Measurements from ENCODE around the gene PWWP2B. TPM values are rescaled to one million over a fixed set of nuclear protein-coding genes. Genes with fewer than 3 reads are reported as not detected.
A peak's percentile ranks its signal among the peaks of the same experiment; 100 is the strongest.

The PWWP2B gene
- total RNA-seq, 2 experiments from 2014 or later = 6.9 to 12.8 TPM

- no peaks in the 10 kb centered on the region for H3K27me3 Mint-ChIP-seq
- no peak for DNase-seq
- no peaks in the 10 kb centered on the region for H3K9me3 Mint-ChIP-seq (ENCODE audit: low read depth)
- CTCF ChIA-PET = no interaction called here
- H3K36me3 Mint-ChIP-seq = peaks cover 4% of the 10 kb centered on the region
- H3K4me1 Mint-ChIP-seq = peaks cover 9% of the 10 kb centered on the region
- no peak overlapping the region for H3K4me3 Mint-ChIP-seq
- ATAC-seq = no peak
- no peak overlapping the region for H3K27ac Mint-ChIP-seq
Observed at GRCh38 chr10:132404911-132405462, 8.0 kb downstream of the PWWP2B start.

DNA sequence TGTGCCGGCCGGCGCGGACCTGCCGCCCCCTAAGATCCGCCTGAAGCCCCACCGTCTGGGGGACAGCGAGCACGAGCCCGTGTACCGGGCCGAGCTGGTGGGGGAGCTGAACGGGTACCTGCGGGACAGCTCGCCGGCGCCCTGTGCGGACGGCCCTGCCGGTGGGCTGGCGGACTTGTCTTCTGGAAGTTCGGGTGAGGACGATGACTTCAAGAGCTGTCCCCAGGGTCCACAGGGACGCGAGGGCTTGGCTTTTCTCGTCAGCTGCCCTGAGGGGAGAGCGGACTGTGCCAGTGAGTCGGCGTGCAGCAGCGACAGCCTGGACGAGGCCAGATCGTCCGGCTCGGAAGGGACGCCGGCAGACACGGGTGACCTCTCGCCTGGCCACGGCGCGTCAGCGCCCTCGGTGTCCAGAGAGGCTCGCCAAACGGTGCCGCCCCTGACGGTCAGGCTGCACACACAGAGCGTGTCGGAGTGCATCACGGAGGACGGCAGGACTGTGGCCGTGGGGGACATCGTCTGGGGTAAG, 8.5 kb downstream of the PWWP2B start:
- H3K9me3 Mint-ChIP-seq (ENCODE audit: low read depth) = no peaks in the 10 kb centered on the region
- peaks cover 9% of the 10 kb centered on the region for H3K4me1 Mint-ChIP-seq
- CTCF ChIA-PET = no interaction called here
- peaks cover 4% of the 10 kb centered on the region for H3K36me3 Mint-ChIP-seq
- H3K27me3 Mint-ChIP-seq = no peaks in the 10 kb centered on the region
- ATAC-seq = no peak
- H3K27ac Mint-ChIP-seq = no peak overlapping the region
- H3K4me3 Mint-ChIP-seq = no peak overlapping the region
- DNase-seq = no peak

GRCh38 chr10:132406181-132406580, 9.2 kb downstream of the PWWP2B start:
- ATAC-seq = no peak
- no peak for DNase-seq
- peaks cover 9% of the 10 kb centered on the region for H3K4me1 Mint-ChIP-seq
- no peak overlapping the region for H3K4me3 Mint-ChIP-seq
- H3K36me3 Mint-ChIP-seq = peaks cover 4% of the 10 kb centered on the region
- CTCF ChIA-PET = no interaction called here
- no peaks in the 10 kb centered on the region for H3K27me3 Mint-ChIP-seq
- H3K27ac Mint-ChIP-seq = no peak overlapping the region
- H3K9me3 Mint-ChIP-seq (ENCODE audit: low read depth) = no peaks in the 10 kb centered on the region

DNA sequence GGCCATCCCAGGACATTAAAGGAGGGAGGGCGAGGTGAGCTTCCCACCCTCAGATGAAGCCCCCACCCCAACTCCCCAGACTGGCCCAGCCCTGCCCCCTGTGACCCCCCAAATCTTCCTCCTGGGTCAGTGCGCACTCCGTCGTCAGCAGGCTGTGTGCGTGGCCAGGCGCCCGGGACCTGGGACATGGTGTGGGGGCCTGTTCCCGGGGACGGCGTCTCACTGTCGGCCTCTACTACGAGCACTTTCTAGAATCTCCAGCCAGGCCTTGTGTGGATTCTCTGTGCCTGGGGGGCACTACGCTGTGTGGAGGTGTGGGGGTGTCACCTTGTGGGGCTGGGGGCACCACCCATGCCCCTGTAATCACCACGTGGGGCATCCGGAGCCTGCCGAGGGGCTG, 9.8 kb downstream of the PWWP2B start:
- no peak overlapping the region for H3K4me3 Mint-ChIP-seq
- no peaks in the 10 kb centered on the region for H3K27me3 Mint-ChIP-seq
- H3K9me3 Mint-ChIP-seq (ENCODE audit: low read depth) = no peaks in the 10 kb centered on the region
- no peak for DNase-seq
- no peak overlapping the region for H3K27ac Mint-ChIP-seq
- no peak for ATAC-seq
- H3K36me3 Mint-ChIP-seq = peaks cover 4% of the 10 kb centered on the region
- H3K4me1 Mint-ChIP-seq = peaks cover 9% of the 10 kb centered on the region
- CTCF ChIA-PET = no interaction called here

- no peaks in the 10 kb centered on the region for H3K9me3 Mint-ChIP-seq (ENCODE audit: low read depth)
- H3K27me3 Mint-ChIP-seq = no peaks in the 10 kb centered on the region
- H3K4me1 Mint-ChIP-seq = peaks cover 9% of the 10 kb centered on the region
- no peak overlapping the region for H3K27ac Mint-ChIP-seq
- peaks cover 4% of the 10 kb centered on the region for H3K36me3 Mint-ChIP-seq
- no peak overlapping the region for H3K4me3 Mint-ChIP-seq
- ATAC-seq (no peak), DNase-seq (no peak)
- CTCF ChIA-PET = no interaction called here
Observed at GRCh38 chr10:132407243-132407746, 10.3 kb downstream of the PWWP2B start.

DNA sequence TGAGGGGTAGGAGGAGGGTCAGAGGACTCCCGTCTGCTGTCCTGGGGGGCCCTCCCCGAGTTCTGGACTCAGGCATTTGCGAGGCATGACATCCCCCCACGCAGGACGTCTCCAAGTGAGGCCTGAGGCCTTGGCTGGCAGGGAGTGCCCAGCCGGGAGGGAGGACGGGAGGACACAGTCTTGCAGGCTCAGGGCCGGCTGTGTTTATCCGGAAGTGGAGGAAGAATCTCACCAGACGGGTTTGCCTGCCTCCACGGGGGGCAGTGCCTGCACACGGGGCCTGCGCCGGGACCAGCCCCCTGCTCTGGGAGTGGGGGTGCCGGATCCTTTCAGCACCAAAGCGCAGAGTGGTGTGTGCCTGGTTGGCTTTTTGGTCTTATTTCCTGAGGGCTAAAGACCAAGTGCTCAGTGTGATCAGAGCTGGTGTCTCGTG, 10.9 kb downstream of the PWWP2B start:
- peak; percentile 28 for ATAC-seq
- DNase-seq = no peak
- Mint-ChIP-seq H3K36me3 (peaks cover 4% of the 10 kb centered on the region), H3K27ac (peak overlapping the region; percentile 59), H3K27me3 (no peaks in the 10 kb centered on the region), H3K9me3 (ENCODE audit: low read depth) (no peaks in the 10 kb centered on the region), H3K4me1 (peaks cover 9% of the 10 kb centered on the region), H3K4me3 (no peak overlapping the region)
- CTCF ChIA-PET = no interaction called here

GRCh38 chr10:132408367-132408781, 11.4 kb downstream of the PWWP2B start:
- peak overlapping the region; percentile 59 for H3K27ac Mint-ChIP-seq
- H3K27me3 Mint-ChIP-seq = no peaks in the 10 kb centered on the region
- no peak overlapping the region for H3K4me3 Mint-ChIP-seq
- CTCF ChIA-PET = interaction anchor here (1.3 kb wide), 1 partner anchor 39 kb away, joined by 4 read pairs; no protein-coding TSS in a partner anchor
- no peaks in the 10 kb centered on the region for H3K9me3 Mint-ChIP-seq (ENCODE audit: low read depth)
- DNase-seq = no peak
- peak; percentile 42 for ATAC-seq
- peaks cover 9% of the 10 kb centered on the region for H3K4me1 Mint-ChIP-seq
- peaks cover 4% of the 10 kb centered on the region for H3K36me3 Mint-ChIP-seq

DNA sequence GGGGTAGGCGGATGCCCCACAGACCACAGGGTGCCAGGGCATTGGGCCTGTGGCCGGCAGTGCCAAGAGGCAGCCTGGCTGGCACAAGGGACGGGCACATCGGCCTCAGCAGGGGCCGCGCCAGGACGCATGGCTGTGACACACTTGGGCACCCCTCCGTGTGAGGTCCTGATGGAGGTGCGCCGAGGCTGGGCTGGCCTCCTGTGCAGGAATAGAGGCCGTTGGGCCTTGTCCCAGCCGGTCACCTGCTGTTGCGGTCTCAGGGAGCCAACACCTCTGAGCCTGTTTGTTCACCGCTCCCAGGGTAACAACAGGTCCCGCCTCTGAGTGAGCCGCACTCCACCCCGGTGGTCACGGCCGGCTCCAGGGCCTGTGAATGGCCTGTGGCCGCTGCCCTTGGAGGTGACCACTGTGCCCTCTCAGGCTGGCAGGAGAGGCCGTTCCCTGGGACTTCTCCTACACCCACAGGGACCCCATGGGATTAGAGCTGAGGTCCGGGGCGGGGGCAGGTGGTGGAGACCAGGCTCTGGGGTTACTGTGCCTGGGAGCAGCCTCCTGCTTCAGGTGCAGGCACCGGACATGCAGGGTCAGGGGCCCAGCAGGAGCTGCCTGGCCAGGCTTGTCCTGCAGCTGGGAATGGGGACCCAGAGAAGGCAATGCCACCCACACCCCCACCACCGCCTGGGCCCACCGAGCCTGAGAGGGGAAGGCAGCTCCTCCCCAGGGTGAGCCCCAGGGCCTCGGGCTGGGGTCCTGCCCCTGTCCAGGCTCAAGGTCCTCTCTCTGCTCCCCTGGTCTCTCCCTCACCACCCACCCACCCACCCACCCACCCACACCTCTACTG, 12.0 kb downstream of the PWWP2B start:
- Mint-ChIP-seq H3K36me3 (peaks cover 4% of the 10 kb centered on the region), H3K27me3 (no peaks in the 10 kb centered on the region), H3K4me1 (peaks cover 9% of the 10 kb centered on the region), H3K9me3 (ENCODE audit: low read depth) (no peaks in the 10 kb centered on the region), H3K27ac (no peak overlapping the region), H3K4me3 (no peak overlapping the region)
- DNase-seq (no peak), ATAC-seq (no peak)
- CTCF ChIA-PET = interaction anchor here (1.3 kb wide), 1 partner anchor 38 kb away, joined by 4 read pairs; no protein-coding TSS in a partner anchor

DNA sequence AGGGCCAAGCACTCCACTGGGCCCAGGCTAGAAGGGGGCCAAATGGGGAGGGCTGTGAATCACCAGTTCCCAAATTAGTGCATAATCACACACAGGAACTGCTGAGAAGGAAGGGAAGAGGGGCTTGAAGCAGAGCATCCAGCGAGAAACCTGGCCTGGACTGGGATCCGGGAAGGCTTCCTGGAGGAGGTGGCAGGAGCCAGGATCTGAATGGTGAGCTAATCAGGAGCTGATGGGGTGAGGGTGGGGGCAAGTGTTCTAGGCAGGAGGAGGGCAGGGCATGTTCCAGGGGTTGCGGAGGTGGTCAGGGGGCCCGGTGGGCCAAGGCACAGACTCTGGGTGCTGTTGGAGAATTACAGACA, 12.6 kb downstream of the PWWP2B start:
- ATAC-seq = no peak
- Mint-ChIP-seq H3K4me3 (no peak overlapping the region), H3K36me3 (peaks cover 4% of the 10 kb centered on the region), H3K4me1 (peaks cover 9% of the 10 kb centered on the region), H3K27ac (no peak overlapping the region), H3K27me3 (no peaks in the 10 kb centered on the region), H3K9me3 (ENCODE audit: low read depth) (no peaks in the 10 kb centered on the region)
- CTCF ChIA-PET = interaction anchor here (1.7 kb wide), 1 partner anchor 38 kb away, joined by 5 read pairs; no protein-coding TSS in a partner anchor
- no peak for DNase-seq

DNA sequence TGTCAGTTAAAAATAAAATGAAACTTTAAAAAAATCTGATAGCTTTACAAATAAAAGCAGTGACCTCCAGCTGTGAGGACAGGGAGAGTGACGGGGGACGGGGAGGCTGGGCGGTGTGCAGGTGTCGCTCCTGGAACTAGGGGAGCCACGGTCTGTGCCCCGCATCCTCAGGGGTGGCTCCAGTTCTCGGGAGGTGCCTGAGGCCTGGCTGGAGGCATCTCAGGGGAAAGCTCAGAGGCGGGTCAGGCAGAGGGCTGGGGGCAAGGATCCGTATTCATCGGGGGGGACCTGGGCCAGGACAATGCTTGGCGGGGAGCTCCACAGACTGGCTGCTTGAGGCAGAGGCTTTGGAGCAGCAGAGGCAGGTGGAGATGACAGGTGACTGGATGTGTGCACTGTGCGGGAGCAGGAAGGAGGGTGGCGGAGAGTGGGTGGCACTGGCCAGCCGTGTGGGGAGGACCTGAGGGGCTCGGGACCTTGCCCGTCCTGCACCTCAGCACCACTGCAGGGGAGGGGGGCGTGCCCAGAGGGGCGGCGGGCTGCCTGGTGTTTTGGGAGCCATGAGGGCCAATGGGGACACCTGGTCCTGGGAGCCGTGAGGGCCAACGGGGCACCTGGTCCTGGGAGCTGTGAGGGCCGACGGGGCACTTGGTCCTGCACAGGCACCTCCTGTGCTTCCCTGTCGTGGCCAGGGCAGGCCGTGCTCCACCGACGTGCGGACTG, 13.2 kb downstream of the PWWP2B start:
- CTCF ChIA-PET = interaction anchor here (1.7 kb wide), 1 partner anchor 37 kb away, joined by 5 read pairs; no protein-coding TSS in a partner anchor

DNA sequence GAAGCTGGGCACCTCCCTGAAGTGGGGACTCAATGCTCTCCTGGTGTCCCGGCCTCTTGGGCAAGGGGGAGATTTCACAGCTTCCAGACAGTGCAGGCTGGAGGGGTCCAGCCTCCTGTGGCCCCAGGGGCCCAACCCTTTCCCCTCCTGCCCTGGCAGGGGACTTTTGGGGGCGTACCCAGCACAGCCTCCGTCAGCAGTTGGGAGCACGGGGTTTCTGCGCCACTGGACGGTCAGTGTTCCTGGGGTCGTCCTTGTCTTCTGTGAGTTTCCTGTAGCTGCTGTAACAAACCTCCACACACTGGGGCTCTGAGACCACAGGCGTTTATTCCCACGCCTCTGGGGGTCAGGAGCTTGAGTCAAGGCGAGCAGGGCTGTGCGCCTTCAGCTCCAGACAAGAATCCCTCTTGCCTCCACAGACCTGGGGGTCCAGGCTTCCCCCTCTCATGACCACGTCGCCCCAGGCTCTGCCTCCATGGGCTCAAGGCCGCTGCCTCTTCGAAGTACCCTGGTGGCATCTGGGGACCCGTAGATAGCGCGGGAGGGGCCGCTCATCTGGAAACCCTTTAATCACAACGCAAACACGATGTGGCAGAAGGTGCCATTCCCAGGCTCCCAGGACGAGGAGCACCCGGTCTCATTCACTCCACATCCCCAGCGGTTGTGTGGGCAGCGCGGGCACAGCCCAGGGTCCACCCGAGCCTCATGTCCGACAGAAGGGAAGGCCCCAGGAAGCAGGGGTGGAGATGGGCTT, 14.0 kb downstream of the PWWP2B start:
- H3K27ac Mint-ChIP-seq = no peak overlapping the region
- H3K36me3 Mint-ChIP-seq = peaks cover under 1% of the 10 kb centered on the region
- H3K27me3 Mint-ChIP-seq = no peaks in the 10 kb centered on the region
- peaks cover 9% of the 10 kb centered on the region for H3K4me1 Mint-ChIP-seq
- H3K9me3 Mint-ChIP-seq (ENCODE audit: low read depth) = no peaks in the 10 kb centered on the region
- CTCF ChIA-PET = interaction anchor here (1.7 kb wide), 1 partner anchor 36 kb away, joined by 5 read pairs; no protein-coding TSS in a partner anchor
- no peak for ATAC-seq
- DNase-seq = no peak
- no peak overlapping the region for H3K4me3 Mint-ChIP-seq

More for the DNA sequence above, 13.2 kb downstream of the PWWP2B start:
- H3K4me1 Mint-ChIP-seq = peaks cover 9% of the 10 kb centered on the region
- no peak for ATAC-seq
- H3K9me3 Mint-ChIP-seq (ENCODE audit: low read depth) = no peaks in the 10 kb centered on the region
- no peak for DNase-seq
- no peak overlapping the region for H3K27ac Mint-ChIP-seq
- H3K36me3 Mint-ChIP-seq = peaks cover 4% of the 10 kb centered on the region
- H3K27me3 Mint-ChIP-seq = no peaks in the 10 kb centered on the region
- H3K4me3 Mint-ChIP-seq = no peak overlapping the region

DNA sequence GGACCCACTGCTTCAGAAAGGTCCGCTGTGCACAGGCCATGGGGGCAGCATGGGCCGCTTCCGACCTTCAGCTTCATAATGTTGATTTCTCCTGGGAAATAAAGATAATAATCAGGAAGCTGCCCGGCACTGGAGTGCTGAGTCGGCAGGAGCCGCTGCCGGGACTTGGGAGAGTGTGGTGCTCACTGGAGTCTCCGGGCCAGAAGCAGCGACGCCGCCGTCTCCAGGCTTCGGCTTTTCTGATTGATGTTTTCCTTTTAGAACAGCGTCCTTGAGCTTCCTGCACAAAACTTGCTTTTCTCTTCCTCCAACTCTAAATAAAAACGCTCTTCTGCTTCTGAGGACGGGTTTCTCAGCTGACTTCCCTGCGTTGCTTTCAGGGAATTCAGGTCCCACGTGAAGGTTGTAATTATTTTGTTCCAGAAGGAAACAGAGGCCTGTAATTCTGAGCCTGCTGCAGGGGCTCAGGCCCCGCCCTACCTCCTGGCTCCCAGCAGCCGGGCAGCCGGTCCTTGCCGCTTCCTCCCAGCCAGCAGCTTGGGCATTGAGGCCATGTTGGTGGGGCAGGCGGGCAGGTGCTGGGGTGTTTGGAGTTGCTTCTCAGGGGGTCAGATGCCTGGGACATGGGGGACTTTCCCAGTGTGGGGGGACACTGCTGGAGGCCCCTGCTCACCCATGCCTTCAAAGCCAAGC, 14.7 kb downstream of the PWWP2B start:
- no peak overlapping the region for H3K4me3 Mint-ChIP-seq
- H3K36me3 Mint-ChIP-seq = no peaks in the 10 kb centered on the region
- H3K9me3 Mint-ChIP-seq (ENCODE audit: low read depth) = no peaks in the 10 kb centered on the region
- H3K4me1 Mint-ChIP-seq = peaks cover 9% of the 10 kb centered on the region
- CTCF ChIA-PET = no interaction called here
- no peak for ATAC-seq
- DNase-seq = no peak
- H3K27me3 Mint-ChIP-seq = no peaks in the 10 kb centered on the region
- H3K27ac Mint-ChIP-seq = no peak overlapping the region

Data from activated CD8-positive, alpha-beta memory T cell treated with anti-CD3 and anti-CD28 coated beads, Interleukin-2, amount 10 ng/mL, durations not matched to agents 7 days and 5 days (primary cell).